K562 (cell line): ENCODE results near the gene SLC39A3. TPM values are rescaled to one million over a fixed set of nuclear protein-coding genes. Genes with fewer than 3 reads are reported as not detected.
A peak's percentile ranks its signal among the peaks of the same experiment; 100 is the strongest.

Source experiments
- ARHGAP35 ChIP-seq: fragments of 450-650 bp; IDR thresholded peaks from 2 replicates; pipeline ENCODE4 v1.6.1; 2018; ENCODE audit not compliant: partially characterized antibody
- E2F5 ChIP-seq: sonication (generic); formaldehyde crosslinking; IDR thresholded peaks from 2 replicates; pipeline ENCODE4 v1.8.0; 2022; ENCODE audit warnings: mild to moderate bottlenecking, missing genetic modification reagents
- ESRRB ChIP-seq: fragments of 250-450 bp; sonication (Bioruptor Pico); IDR thresholded peaks from 2 replicates; pipeline ENCODE4 v1.5.0; 2020; ENCODE audit warnings: mild to moderate bottlenecking, moderate library complexity, borderline replicate concordance
- HNRNPL ChIP-seq: fragments of 200-400 bp; formaldehyde crosslinking; IDR thresholded peaks from 2 replicates; pipeline ENCODE4 v1.6.1; 2017; ENCODE audit warnings: low read depth, mild to moderate bottlenecking, low read length
- MITF ChIP-seq: IDR thresholded peaks from 2 replicates; pipeline ENCODE4 v1.6.1; 2014; ENCODE audit warnings: antibody characterized with exemption
- MTA1 ChIP-seq: fragments of 450-650 bp; IDR thresholded peaks from 2 replicates; pipeline ENCODE4 v1.6.1; 2017; ENCODE audit warnings: borderline replicate concordance
- MTF1 ChIP-seq: fragments of 250-450 bp; sonication (Bioruptor Pico); IDR thresholded peaks from 2 replicates; pipeline ENCODE4 v1.9.0; 2021; ENCODE audit warnings: moderate library complexity, mild to moderate bottlenecking, inconsistent platforms, borderline replicate concordance
- POLR2A ChIP-seq: fragments of 450-650 bp; conservative IDR thresholded peaks from 2 replicates; pipeline ENCODE4 v1.6.1; 2016
- POLR2H ChIP-seq: IDR thresholded peaks from 2 replicates; pipeline ENCODE4 v1.6.1; 2016; ENCODE audit warnings: missing genetic modification characterization, low read depth, mild to moderate bottlenecking, control low read depth, missing compliant biosample characterization, moderate library complexity
- POLR3A ChIP-seq: IDR thresholded peaks from 2 replicates; pipeline ENCODE4 v1.6.1; 2011; ENCODE audit warnings: borderline replicate concordance, mild to moderate bottlenecking, moderate library complexity; ENCODE audit not compliant: insufficient read length, insufficient read depth; ENCODE audit errors: extremely low read depth
- POLR3G ChIP-seq: IDR thresholded peaks from 2 replicates; pipeline ENCODE4 v1.6.1; 2011; ENCODE audit not compliant: insufficient read length, insufficient replicate concordance; ENCODE audit errors: extremely low read depth
- RCOR1 ChIP-seq, 2 experiments: IDR thresholded peaks; 2 replicates each; pipeline ENCODE4 v1.6.1; 2012; ENCODE audit warnings: low read depth in 2 of 2, low read length in 2 of 2, borderline replicate concordance in 1 of 2, improper control_type of control experiment in 1 of 2
- RFX5 ChIP-seq: IDR thresholded peaks from 2 replicates; pipeline ENCODE4 v1.6.1; 2011; ENCODE audit warnings: low read depth, mild to moderate bottlenecking, improper control_type of control experiment, low read length
- SREBF1 ChIP-seq: fragments of 150-350 bp; IDR thresholded peaks from 2 replicates; pipeline ENCODE4 v1.6.1; 2014; ENCODE audit warnings: antibody characterized with exemption, low read depth, low read length, borderline replicate concordance
- TAF7 ChIP-seq: fragments of 450-650 bp; IDR thresholded peaks from 2 replicates; pipeline ENCODE4 v1.6.1; 2016; ENCODE audit warnings: missing genetic modification characterization, missing compliant biosample characterization
- ZBTB17 ChIP-seq: fragments of 450-650 bp; formaldehyde crosslinking; IDR thresholded peaks from 2 replicates; pipeline ENCODE4 v1.4.0; 2020; ENCODE audit warnings: mild to moderate bottlenecking
- ZNF239 ChIP-seq: fragments of 250-450 bp; sonication (Bioruptor Pico); IDR thresholded peaks from 2 replicates; pipeline ENCODE4 v1.4.0; 2020; ENCODE audit warnings: mild to moderate bottlenecking
- ZNF395 ChIP-seq: fragments of 200-800 bp; sonication (Bioruptor generic); IDR thresholded peaks from 2 replicates; pipeline ENCODE4 v1.6.1; 2017; ENCODE audit warnings: missing genetic modification characterization, missing compliant biosample characterization
- ZNF507 ChIP-seq: conservative IDR thresholded peaks from 2 replicates; pipeline ENCODE4 v1.6.1; 2017; ENCODE audit warnings: missing genetic modification characterization, missing compliant biosample characterization
- ZNF717 ChIP-seq: fragments of 250-450 bp; sonication (Bioruptor Pico); IDR thresholded peaks from 2 replicates; pipeline ENCODE4 v1.5.0; 2021
- polyA plus RNA-seq, 8 experiments: library from polyadenylated mRNA; depleted of rRNA in 4 of 8; stranded (reverse) in 5 of 8; unstranded in 3 of 8; fragments of >200 nt; fragmentation: Nextera tagmentation in 2 of 8; fragmentation: Illumina TruSeq in 1 of 8; extraction: Ambion mirVana in 2 of 8; extraction: Trizol in 1 of 8; gene quantifications; 2 replicates each; pipeline versions ENCODE4 v1.2.1 to v1.2.3, GENCODE V29; 2011 to 2014; ENCODE audit warnings: inconsistent platforms in 1 of 8, missing spikeins in 1 of 8
- total RNA-seq, 7 experiments: library from RNA; depleted of rRNA in 6 of 7; stranded (reverse); fragments of >200 nt in 6 of 7; fragmentation: Illumina TruSeq in 2 of 7; extraction: Trizol in 2 of 7; gene quantifications; 2 replicates each; pipeline versions ENCODE4 v1.2.1 to v1.2.3, GENCODE V29; 2011 to 2021; ENCODE audit warnings: low replicate concordance in 1 of 7

The SLC39A3 gene
- total and polyA plus RNA-seq, 9 of the 15 experiments (the other 6 are each of a cell fraction or from before 2014, with no cell fraction given): 2.3 to 215 (median 127) TPM

DNA sequence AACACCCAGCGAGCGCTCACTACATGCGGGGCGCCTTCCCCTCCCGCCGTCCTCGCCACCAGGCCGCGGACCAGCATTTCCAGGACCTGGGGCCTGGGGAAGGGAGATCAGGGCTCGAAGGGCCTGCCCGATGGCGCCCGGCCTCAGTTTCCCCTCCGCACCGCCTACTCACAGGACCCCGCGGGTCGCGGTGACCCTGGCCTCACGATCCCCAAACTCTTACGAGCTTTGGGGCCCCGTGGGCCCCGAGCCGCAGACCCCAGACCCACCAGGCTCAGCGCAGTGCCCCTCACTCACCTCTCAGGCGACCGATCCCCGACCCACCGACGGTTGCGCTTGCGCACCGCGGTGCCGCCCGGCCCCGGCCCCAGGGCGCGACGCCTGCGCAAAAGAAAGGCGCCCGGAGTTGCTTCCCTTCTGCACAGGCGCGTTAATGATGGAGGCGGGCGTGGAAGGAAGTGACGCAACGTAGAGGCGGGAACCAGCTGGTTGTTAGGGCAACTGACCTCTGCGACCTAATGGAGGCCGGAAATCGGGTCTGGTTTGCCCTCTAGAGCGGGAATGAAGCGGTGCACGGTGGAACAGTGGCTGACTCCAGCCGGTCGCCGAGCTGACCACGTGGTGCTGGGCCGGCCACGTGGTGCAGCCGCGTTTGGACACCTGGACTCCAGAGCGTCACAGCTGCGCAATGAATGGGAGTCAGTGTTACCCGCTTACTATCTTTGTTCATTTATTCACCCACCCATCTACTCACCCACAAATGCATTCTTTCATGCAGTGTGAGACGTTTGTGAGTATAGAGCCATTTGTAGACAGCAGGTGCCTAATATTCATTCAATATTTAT is 43.3 kb upstream of the SLC39A3 start, which contains the start of gene SGTA (continued):
- no peak for TF ChIP-seq ESRRB (CRISPR knock-in tag)
- TF ChIP-seq TAF7 (tag): peak; percentile 57; the same call in 1 of the 2 replicates
- no peak for TF ChIP-seq ZNF717 (CRISPR knock-in tag)
- TF ChIP-seq MITF: no peak
- TF ChIP-seq ZNF239 (CRISPR knock-in tag): no peak
- TF ChIP-seq ARHGAP35: no peak
- no peak for TF ChIP-seq SREBF1
- peak; percentile 99 for TF ChIP-seq E2F5 (CRISPR knock-in tag)
- TF ChIP-seq ZNF395 (CRISPR knock-in tag): peak; percentile 96
- no peak for TF ChIP-seq POLR3A
- TF ChIP-seq RCOR1 (IDR thresholded peaks at IDR 0.05; ENCODE audit: borderline replicate concordance in 1 of 2, low read depth in 2 of 2, low read length in 2 of 2): peak in 1 of 2 experiments; percentile 78; a peak in 2 of 4 replicates
- TF ChIP-seq POLR2A: peak; percentile 80
- peak; percentile 97 for TF ChIP-seq MTA1
- TF ChIP-seq RFX5: no peak
- TF ChIP-seq MTF1 (CRISPR knock-in tag): no peak
- no peak for TF ChIP-seq POLR2H (tag)
- TF ChIP-seq POLR3G: no peak
- TF ChIP-seq ZBTB17: no peak
- no peak for TF ChIP-seq HNRNPL
- TF ChIP-seq ZNF507 (tag): no peak
